H9 (cell line): ENCODE measurements around the gene NRXN3. TPM values are rescaled to one million over a fixed set of nuclear protein-coding genes. Genes with fewer than 3 reads are reported as not detected.
A peak's percentile ranks its signal among the peaks of the same experiment; 100 is the strongest.

Experiments
- DNase-seq: peaks from one replicate; pipeline ENCODE4 v3.0.0-alpha.2; 2017
- H2AFZ ChIP-seq: one replicate; pipeline ENCODE4 v1.6.1; 2013; ENCODE audit warnings: mild to moderate bottlenecking, low read length, control low read depth, moderate library complexity
- H2AK5ac ChIP-seq: 2 replicates; pipeline ENCODE4 v1.6.1; 2013; ENCODE audit warnings: low read length, control low read depth, mixed read lengths; ENCODE audit not compliant: insufficient read length
- H2BK120ac ChIP-seq: one replicate; pipeline ENCODE4 v1.6.1; 2013; ENCODE audit warnings: low read depth, mild to moderate bottlenecking, low read length, control low read depth, inconsistent platforms; ENCODE audit not compliant: poor library complexity, severe bottlenecking
- H2BK12ac ChIP-seq: 2 replicates; pipeline ENCODE4 v1.6.1; 2013; ENCODE audit warnings: low read length, control low read depth, mixed read lengths, low read depth; ENCODE audit not compliant: insufficient read length
- H2BK15ac ChIP-seq: 2 replicates; pipeline ENCODE4 v1.6.1; 2013; ENCODE audit warnings: low read depth, low read length, control low read depth
- H2BK20ac ChIP-seq: one replicate; pipeline ENCODE4 v1.6.1; 2013; ENCODE audit warnings: low read depth, mild to moderate bottlenecking, low read length, control low read depth, inconsistent platforms; ENCODE audit not compliant: poor library complexity, severe bottlenecking
- H2BK5ac ChIP-seq: 2 replicates; pipeline ENCODE4 v1.6.1; 2013; ENCODE audit warnings: low read length, control low read depth, mixed read lengths; ENCODE audit not compliant: insufficient read length
- H3K14ac ChIP-seq: 2 replicates; pipeline ENCODE4 v1.6.1; 2013; ENCODE audit warnings: low read length, control low read depth; ENCODE audit not compliant: insufficient read depth
- H3K18ac ChIP-seq: 2 replicates; pipeline ENCODE4 v1.6.1; 2013; ENCODE audit warnings: low read depth, mild to moderate bottlenecking, mixed read lengths, low read length, control low read depth; ENCODE audit not compliant: insufficient read length
- H3K23ac ChIP-seq: 2 replicates; pipeline ENCODE4 v1.6.1; 2013; ENCODE audit warnings: low read length, control low read depth, mixed read lengths, low read depth; ENCODE audit not compliant: insufficient read length
- H3K23me2 ChIP-seq: 2 replicates; pipeline ENCODE4 v1.6.1; 2013; ENCODE audit warnings: low read depth, mild to moderate bottlenecking, mixed read lengths, low read length, control low read depth; ENCODE audit not compliant: insufficient read length, poor library complexity, severe bottlenecking
- H3K27ac ChIP-seq: 2 replicates; pipeline ENCODE4 v1.5.1; 2013; ENCODE audit warnings: low read length, control low read depth, mixed read lengths, low read depth; ENCODE audit not compliant: insufficient read length
- H3K27me3 ChIP-seq: 2 replicates; pipeline ENCODE4 v1.6.1; 2013; ENCODE audit warnings: low read length, control low read depth, inconsistent platforms; ENCODE audit not compliant: insufficient read depth
- H3K4ac ChIP-seq: 2 replicates; pipeline ENCODE4 v1.6.1; 2013; ENCODE audit warnings: low read depth, mild to moderate bottlenecking, control low read depth, inconsistent platforms, low read length, moderate library complexity
- H3K4me1 ChIP-seq: 2 replicates; pipeline ENCODE4 v1.6.1; 2013; ENCODE audit warnings: low read length, control low read depth, inconsistent platforms; ENCODE audit not compliant: insufficient read depth
- H3K4me2 ChIP-seq: 2 replicates; pipeline ENCODE4 v1.6.1; 2013; ENCODE audit warnings: low read length, control low read depth, mixed read lengths; ENCODE audit not compliant: insufficient read length, insufficient read depth
- H3K56ac ChIP-seq: 2 replicates; pipeline ENCODE4 v1.6.1; 2013; ENCODE audit warnings: low read depth, mild to moderate bottlenecking, mixed read lengths, low read length, control low read depth; ENCODE audit not compliant: insufficient read length
- H3K79me1 ChIP-seq: 2 replicates; pipeline ENCODE4 v1.6.1; 2013; ENCODE audit warnings: low read depth, mild to moderate bottlenecking, moderate library complexity, low read length, control low read depth, inconsistent platforms; ENCODE audit not compliant: insufficient read depth, poor library complexity, severe bottlenecking
- H3K79me2 ChIP-seq: 2 replicates; pipeline ENCODE4 v1.6.1; 2013; ENCODE audit warnings: low read length, control low read depth, inconsistent platforms; ENCODE audit not compliant: insufficient read depth
- H3K9ac ChIP-seq: 2 replicates; pipeline ENCODE4 v1.6.1; 2013; ENCODE audit warnings: low read length, control low read depth, mixed read lengths; ENCODE audit not compliant: insufficient read length; ENCODE audit errors: extremely low read depth
- H3K9me3 ChIP-seq: one replicate; pipeline ENCODE4 v1.6.1; 2013; ENCODE audit warnings: low read depth, low read length, inconsistent platforms; ENCODE audit not compliant: control insufficient read depth
- H3T11ph ChIP-seq: one replicate; pipeline ENCODE4 v1.6.1; 2013; ENCODE audit warnings: mild to moderate bottlenecking, low read length, control low read depth, inconsistent platforms
- H4K20me1 ChIP-seq: one replicate; pipeline ENCODE4 v1.6.1; 2013; ENCODE audit not compliant: control insufficient read depth, insufficient read length, insufficient read depth
- H4K5ac ChIP-seq: 2 replicates; pipeline ENCODE4 v1.6.1; 2013; ENCODE audit warnings: low read depth, mild to moderate bottlenecking, mixed read lengths, low read length, control low read depth; ENCODE audit not compliant: insufficient read length
- H4K8ac ChIP-seq: replicated peaks from 2 replicates; pipeline ENCODE4 v1.6.1; 2013; ENCODE audit warnings: low read length, control low read depth, mixed read lengths, low read depth; ENCODE audit not compliant: insufficient read length
- H4K91ac ChIP-seq: 2 replicates; pipeline ENCODE4 v1.6.1; 2013; ENCODE audit warnings: low read depth, mild to moderate bottlenecking, moderate library complexity, mixed read lengths, low read length, control low read depth; ENCODE audit not compliant: insufficient read length
- H3K27ac Mint-ChIP-seq, 3 experiments: 2 replicates in 2 of 3; 3 replicates in 1 of 3; pipeline ENCODE4 v1.8.0; 2020 to 2021; ENCODE audit warnings: mixed read lengths in 3 of 3, mild to moderate bottlenecking in 1 of 3, moderate library complexity in 1 of 3
- H3K27me3 Mint-ChIP-seq: 2 replicates; pipeline ENCODE4 v1.8.0; 2021; ENCODE audit warnings: low read depth, mild to moderate bottlenecking, moderate library complexity, mixed read lengths
- H3K36me3 Mint-ChIP-seq, 3 experiments: 2 replicates in 2 of 3; 3 replicates in 1 of 3; pipeline ENCODE4 v1.8.0; 2020 to 2021; ENCODE audit warnings: low read depth in 3 of 3, mixed read lengths in 3 of 3; ENCODE audit not compliant: insufficient read depth in 1 of 3
- H3K4me1 Mint-ChIP-seq, 2 experiments: 2 replicates each; pipeline ENCODE4 v1.8.0; 2020; ENCODE audit warnings: mixed read lengths in 2 of 2
- H3K4me3 Mint-ChIP-seq, 2 experiments: 2 replicates in 1 of 2; 3 replicates in 1 of 2; pipeline ENCODE4 v1.8.0; 2020 to 2021; ENCODE audit warnings: mild to moderate bottlenecking in 2 of 2, mixed read lengths in 2 of 2, moderate library complexity in 1 of 2
- H3K9me3 Mint-ChIP-seq, 2 experiments: 2 replicates in 1 of 2; 3 replicates in 1 of 2; pipeline ENCODE4 v1.8.0; 2020; ENCODE audit warnings: mild to moderate bottlenecking in 2 of 2, mixed read lengths in 2 of 2, moderate library complexity in 1 of 2
- CTCF ChIP-seq: fragments of 200-600 bp; sonication (generic); conservative IDR thresholded peaks from 3 replicates; pipeline ENCODE4 v1.8.0; 2021; ENCODE audit warnings: antibody characterized with exemption, mild to moderate bottlenecking
- WGBS: extraction: QIAGEN DNeasy Blood & Tissue Kit; methylation state at CpG from one replicate; pipeline ENCODE4 v1.1.7; 2013; ENCODE audit warnings: missing lambda C conversion rate, low lambda C conversion rate, mixed read lengths; ENCODE audit not compliant: insufficient read length; ENCODE audit errors: extremely low coverage; 5-methylcytosine and 5-hydroxymethylcytosine counted together
- total RNA-seq: library from RNA; stranded (reverse); gene quantifications from 2 replicates; pipeline ENCODE4 v1.2.1, GENCODE V29; 2021

The NRXN3 gene
- total RNA-seq, 1 experiment from 2014 or later: 1.8 TPM

GRCh38 chr14:78714711-78715110, 544.5 kb downstream of the NRXN3 start:
- peaks cover 2% of the 10 kb centered on the region; the same call in 1 of the 2 replicates for H3K27me3 Mint-ChIP-seq
- no peak overlapping the region for H2BK15ac ChIP-seq

More at GRCh38 chr14:78714711-78715110, 544.5 kb downstream of the NRXN3 start:
- H3K27ac ChIP-seq: no peak overlapping the region
- H3K9me3 ChIP-seq: no peaks in the 10 kb centered on the region
- H2AFZ ChIP-seq: no peak overlapping the region
- H3K56ac ChIP-seq: no peak overlapping the region
- H3K9ac ChIP-seq: no peak overlapping the region
- H3K18ac ChIP-seq: no peak overlapping the region
- no peak overlapping the region for H3K4ac ChIP-seq
- no peak overlapping the region for H4K91ac ChIP-seq
- H2BK5ac ChIP-seq: no peak overlapping the region
- no peak overlapping the region for H3K4me3 Mint-ChIP-seq
- H4K5ac ChIP-seq: no peak overlapping the region
- H3K9me3 Mint-ChIP-seq: no peaks in the 10 kb centered on the region
- no peak overlapping the region; the same call in 1 of the 2 replicates for H3K14ac ChIP-seq
- no peaks in the 10 kb centered on the region for H3K79me1 ChIP-seq
- H3K23ac ChIP-seq: no peak overlapping the region
- no peak overlapping the region for H2BK20ac ChIP-seq
- H3K23me2 ChIP-seq: no peaks in the 10 kb centered on the region
- no peaks in the 10 kb centered on the region for H3K79me2 ChIP-seq
- H3K27ac Mint-ChIP-seq: peak overlapping the region in 1 of 3 experiments; percentile 65; a peak in 2 of 7 replicates
- peaks cover 5 to 11% of the 10 kb centered on the region in 2 experiments for H3K4me1 Mint-ChIP-seq
- no peak overlapping the region for H2BK12ac ChIP-seq
- H4K20me1 ChIP-seq: no peaks in the 10 kb centered on the region
- H3T11ph ChIP-seq: no peak overlapping the region
- H3K36me3 Mint-ChIP-seq: no peaks in the 10 kb centered on the region
- TF ChIP-seq CTCF: no peak
- H2BK120ac ChIP-seq: no peak overlapping the region
- no peak overlapping the region for H4K8ac ChIP-seq
- H3K4me2 ChIP-seq: no peak overlapping the region
- no CpG with 5 or more reads among the region's 18 CpGs for WGBS
- no peaks in the 10 kb centered on the region for H3K27me3 ChIP-seq
- H3K4me1 ChIP-seq: no peaks in the 10 kb centered on the region
- no peak for DNase-seq
- H2AK5ac ChIP-seq: no peak overlapping the region
